HepG2 (cell line): ENCODE measurements around the gene TBC1D16. TPM values are rescaled to one million over a fixed set of nuclear protein-coding genes. Genes with fewer than 3 reads are reported as not detected.

ENCODE experiments used
- ARNT2 ChIP-seq: sonication (generic); formaldehyde crosslinking; IDR thresholded peaks from 2 replicates; pipeline ENCODE4 v1.8.0; 2022; ENCODE audit warnings: mild to moderate bottlenecking, low read depth, missing genetic modification reagents, moderate library complexity
- ELF4 ChIP-seq: sonication (generic); formaldehyde crosslinking; IDR thresholded peaks from 2 replicates; pipeline ENCODE4 v1.5.0; 2020; ENCODE audit warnings: missing genetic modification reagents, mild to moderate bottlenecking, moderate library complexity, borderline replicate concordance
- GATAD2A ChIP-seq: IDR thresholded peaks from 2 replicates; pipeline ENCODE4 v1.6.1; 2016
- HHEX ChIP-seq: IDR thresholded peaks from 2 replicates; pipeline ENCODE4 v1.6.1; 2016; ENCODE audit warnings: control low read depth
- ISL2 ChIP-seq: sonication (generic); formaldehyde crosslinking; IDR thresholded peaks from 2 replicates; pipeline ENCODE4 v1.5.0; 2020; ENCODE audit warnings: missing genetic modification reagents
- PITX1 ChIP-seq: sonication (generic); formaldehyde crosslinking; IDR thresholded peaks from 2 replicates; pipeline ENCODE4 v1.5.1; 2020; ENCODE audit warnings: mild to moderate bottlenecking, missing genetic modification reagents
- POLR2AphosphoS2 ChIP-seq: IDR thresholded peaks from 2 replicates; pipeline ENCODE4 v1.6.1; 2011; ENCODE audit warnings: low read depth, low read length, improper control_type of control experiment
- PRPF4 ChIP-seq: fragments of 200-400 bp; formaldehyde crosslinking; IDR thresholded peaks from 2 replicates; pipeline ENCODE4 v1.6.1; 2016; ENCODE audit warnings: low read length, low read depth; ENCODE audit not compliant: poor library complexity, severe bottlenecking
- RBAK ChIP-seq: sonication (generic); formaldehyde crosslinking; IDR thresholded peaks from 2 replicates; pipeline ENCODE4 v1.5.1; 2020; ENCODE audit warnings: mild to moderate bottlenecking, missing genetic modification reagents
- REXO4 ChIP-seq: sonication (generic); formaldehyde crosslinking; IDR thresholded peaks from 2 replicates; pipeline ENCODE4 v1.8.0; 2022; ENCODE audit warnings: missing genetic modification reagents, mild to moderate bottlenecking, borderline replicate concordance
- SAFB2 ChIP-seq: sonication (generic); formaldehyde crosslinking; IDR thresholded peaks from 2 replicates; pipeline ENCODE4 v1.5.1; 2020; ENCODE audit warnings: missing genetic modification reagents, low read depth, mild to moderate bottlenecking, borderline replicate concordance
- SIN3A ChIP-seq: IDR thresholded peaks from 2 replicates; pipeline ENCODE4 v1.6.1; 2011; ENCODE audit warnings: low read depth, mild to moderate bottlenecking, control low read depth, low read length, borderline replicate concordance
- SIX4 ChIP-seq: sonication (generic); formaldehyde crosslinking; IDR thresholded peaks from 2 replicates; pipeline ENCODE4 v1.4.0; 2020; ENCODE audit warnings: missing genetic modification reagents
- TEAD2 ChIP-seq: sonication (generic); formaldehyde crosslinking; IDR thresholded peaks from 2 replicates; pipeline ENCODE4 v1.9.0; 2021; ENCODE audit warnings: missing genetic modification reagents
- ZC3H4 ChIP-seq: sonication (generic); formaldehyde crosslinking; IDR thresholded peaks from 2 replicates; pipeline ENCODE4 v1.4.0; 2020; ENCODE audit warnings: missing genetic modification reagents, borderline replicate concordance
- ZNF180 ChIP-seq: sonication (generic); formaldehyde crosslinking; IDR thresholded peaks from 2 replicates; pipeline ENCODE4 v1.4.0; 2020; ENCODE audit warnings: low read depth, missing genetic modification reagents, borderline replicate concordance
- ZNF501 ChIP-seq: sonication (generic); formaldehyde crosslinking; IDR thresholded peaks from 2 replicates; pipeline ENCODE4 v1.5.1; 2020; ENCODE audit warnings: mild to moderate bottlenecking, moderate library complexity, missing genetic modification reagents
- ZNF724P ChIP-seq: sonication (generic); formaldehyde crosslinking; IDR thresholded peaks from 2 replicates; pipeline ENCODE4 v1.8.0; 2022; ENCODE audit warnings: missing genetic modification reagents, borderline replicate concordance
- polyA plus RNA-seq, 8 experiments: library from polyadenylated mRNA; depleted of rRNA in 3 of 8; stranded (reverse) in 7 of 8; unstranded in 1 of 8; fragments of >200 nt; fragmentation: Illumina TruSeq in 4 of 8; extraction: Trizol in 4 of 8; gene quantifications; 2 replicates each; pipeline versions ENCODE4 v1.2.1 to v1.2.3, GENCODE V29; 2011 to 2016; ENCODE audit warnings: low read depth in 4 of 8, missing spikeins in 1 of 8, mixed read lengths in 1 of 8; ENCODE audit not compliant: insufficient read depth in 1 of 8
- total RNA-seq, 5 experiments: library from RNA; depleted of rRNA; stranded (reverse); fragments of >200 nt; fragmentation: Illumina TruSeq; extraction: Trizol; gene quantifications; 2 replicates each; pipeline ENCODE4 v1.2.3, GENCODE V29; 2016; ENCODE audit warnings: low read depth in 1 of 5
- TF ChIP-seq, protein P1 (sequence below): sonication (generic); formaldehyde crosslinking; IDR thresholded peaks from 2 replicates; pipeline ENCODE4 v1.8.1; 2023; ENCODE audit warnings: mild to moderate bottlenecking, moderate library complexity, missing genetic modification reagents
- TF ChIP-seq, protein P2 (sequence below): sonication (generic); formaldehyde crosslinking; conservative IDR thresholded peaks from 2 replicates; pipeline ENCODE4 v1.8.1; 2023; ENCODE audit warnings: missing genetic modification reagents
- TF ChIP-seq, protein P3 (sequence below): IDR thresholded peaks from 2 replicates; pipeline ENCODE4 v1.6.1; 2016; ENCODE audit warnings: missing compliant biosample characterization, missing genetic modification reagents, borderline replicate concordance
- TF ChIP-seq, protein P4 (sequence below): sonication (generic); formaldehyde crosslinking; conservative IDR thresholded peaks from 2 replicates; pipeline ENCODE4 v1.8.0; 2022; ENCODE audit warnings: low read depth, missing genetic modification reagents
- TF ChIP-seq, protein P5 (sequence below): sonication (generic); formaldehyde crosslinking; IDR thresholded peaks from 2 replicates; pipeline ENCODE4 v1.5.0; 2020; ENCODE audit warnings: missing genetic modification reagents

The TBC1D16 gene
- total and polyA plus RNA-seq, 2 of the 13 experiments (the other 11 are each of a cell fraction or from before 2014, with no cell fraction given), result 14.9 to 24.9 TPM

DNA sequence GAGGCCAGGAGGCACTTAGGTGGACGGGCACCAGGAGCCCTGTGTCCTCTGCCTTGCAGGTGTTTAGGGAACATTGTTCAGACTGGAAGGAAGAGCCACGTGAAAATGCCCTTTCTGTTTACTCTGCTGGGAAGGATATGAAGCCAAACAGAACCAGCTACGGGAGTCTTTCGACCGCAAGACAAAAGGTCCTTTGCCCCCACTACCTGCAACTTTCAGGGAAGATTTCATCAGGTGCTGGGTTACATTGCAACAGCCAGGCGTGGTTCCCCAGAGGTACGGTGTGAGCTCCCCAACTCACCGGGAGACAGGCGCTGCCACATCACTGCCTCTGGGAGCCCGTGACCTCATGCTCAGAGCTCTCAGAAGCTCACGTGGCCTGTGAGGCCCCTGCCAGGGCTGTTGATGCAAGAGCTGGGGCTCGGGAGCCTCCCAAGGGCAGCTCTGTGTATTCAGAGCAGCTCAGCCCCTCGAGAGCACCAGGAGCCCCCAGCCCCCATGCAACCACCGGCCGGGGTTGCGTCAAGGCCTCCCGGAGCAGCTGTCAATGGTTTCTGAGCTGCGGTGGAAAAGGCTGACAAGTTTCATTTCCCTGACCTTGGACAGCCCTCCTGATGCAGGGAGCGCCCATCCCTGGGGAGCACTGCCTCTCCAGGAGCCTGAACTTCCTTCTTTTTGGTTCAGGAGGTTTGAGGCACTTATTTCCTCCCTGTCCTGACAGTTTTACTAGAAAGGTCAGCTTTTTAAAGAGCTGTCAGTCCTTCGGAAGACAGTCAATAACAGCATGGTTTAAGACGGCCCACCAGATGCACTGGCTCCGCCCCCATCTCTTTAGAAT, 42.1 kb downstream of the TBC1D16 start (continued):
- TF ChIP-seq HHEX (CRISPR knock-in tag), result no peak
- peak; percentile 99 for TF ChIP-seq GATAD2A
- TF ChIP-seq POLR2AphosphoS2, result peak; percentile 80; the same call in 1 of the 2 replicates
- TF ChIP-seq SAFB2 (CRISPR knock-in tag), result no peak
- no peak for TF ChIP-seq PRPF4
- no peak for TF ChIP-seq REXO4 (CRISPR knock-in tag)
- TF ChIP-seq ZC3H4 (CRISPR knock-in tag), result no peak
- TF ChIP-seq, protein P1, sequence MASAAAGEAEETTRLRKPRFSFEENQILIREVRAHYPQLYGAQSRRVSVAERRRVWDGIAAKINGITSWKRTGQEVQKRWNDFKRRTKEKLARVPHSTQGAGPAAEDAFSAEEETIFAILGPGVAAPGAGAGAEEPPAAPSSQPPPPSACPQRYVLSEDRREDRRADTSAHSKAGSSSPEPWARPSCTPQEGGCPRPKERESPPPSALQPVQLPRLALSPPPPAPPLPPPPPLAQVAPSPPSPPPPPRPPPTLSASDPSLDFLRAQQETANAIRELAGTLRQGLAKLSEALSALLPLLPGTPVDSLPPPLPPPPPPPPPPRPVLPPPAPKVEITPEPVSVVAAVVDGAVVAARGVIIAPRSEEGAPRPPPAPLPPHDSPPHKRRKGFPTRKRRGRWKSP (CRISPR knock-in tag), result peak; percentile 98
- TF ChIP-seq SIN3A, result peak; percentile 82
- peak; percentile 94 for TF ChIP-seq SIX4 (CRISPR knock-in tag)
- TF ChIP-seq, protein P2, sequence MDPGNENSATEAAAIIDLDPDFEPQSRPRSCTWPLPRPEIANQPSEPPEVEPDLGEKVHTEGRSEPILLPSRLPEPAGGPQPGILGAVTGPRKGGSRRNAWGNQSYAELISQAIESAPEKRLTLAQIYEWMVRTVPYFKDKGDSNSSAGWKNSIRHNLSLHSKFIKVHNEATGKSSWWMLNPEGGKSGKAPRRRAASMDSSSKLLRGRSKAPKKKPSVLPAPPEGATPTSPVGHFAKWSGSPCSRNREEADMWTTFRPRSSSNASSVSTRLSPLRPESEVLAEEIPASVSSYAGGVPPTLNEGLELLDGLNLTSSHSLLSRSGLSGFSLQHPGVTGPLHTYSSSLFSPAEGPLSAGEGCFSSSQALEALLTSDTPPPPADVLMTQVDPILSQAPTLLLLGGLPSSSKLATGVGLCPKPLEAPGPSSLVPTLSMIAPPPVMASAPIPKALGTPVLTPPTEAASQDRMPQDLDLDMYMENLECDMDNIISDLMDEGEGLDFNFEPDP (CRISPR knock-in tag), result no peak
- TF ChIP-seq ARNT2, result peak; percentile 97
- TF ChIP-seq ZNF180 (CRISPR knock-in tag), result no peak
- TF ChIP-seq RBAK (CRISPR knock-in tag), result peak; percentile 82
- TF ChIP-seq PITX1 (CRISPR knock-in tag), result peak; percentile 97
- peak; percentile 95 for TF ChIP-seq ISL2 (CRISPR knock-in tag)
- TF ChIP-seq ZNF724P (CRISPR knock-in tag), result peak; percentile 75
- TF ChIP-seq, protein P3, sequence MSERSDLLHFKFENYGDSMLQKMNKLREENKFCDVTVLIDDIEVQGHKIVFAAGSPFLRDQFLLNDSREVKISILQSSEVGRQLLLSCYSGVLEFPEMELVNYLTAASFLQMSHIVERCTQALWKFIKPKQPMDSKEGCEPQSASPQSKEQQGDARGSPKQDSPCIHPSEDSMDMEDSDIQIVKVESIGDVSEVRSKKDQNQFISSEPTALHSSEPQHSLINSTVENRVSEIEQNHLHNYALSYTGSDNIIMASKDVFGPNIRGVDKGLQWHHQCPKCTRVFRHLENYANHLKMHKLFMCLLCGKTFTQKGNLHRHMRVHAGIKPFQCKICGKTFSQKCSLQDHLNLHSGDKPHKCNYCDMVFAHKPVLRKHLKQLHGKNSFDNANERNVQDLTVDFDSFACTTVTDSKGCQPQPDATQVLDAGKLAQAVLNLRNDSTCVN (CRISPR knock-in tag), result peak; percentile 75
- peak; percentile 75 for TF ChIP-seq ZNF501 (CRISPR knock-in tag)
- TF ChIP-seq ELF4, result no peak
- TF ChIP-seq TEAD2 (CRISPR knock-in tag), result 0 out of 2 replicates have a peak, but pooled peaks have one; percentile 25
- TF ChIP-seq, protein P4, sequence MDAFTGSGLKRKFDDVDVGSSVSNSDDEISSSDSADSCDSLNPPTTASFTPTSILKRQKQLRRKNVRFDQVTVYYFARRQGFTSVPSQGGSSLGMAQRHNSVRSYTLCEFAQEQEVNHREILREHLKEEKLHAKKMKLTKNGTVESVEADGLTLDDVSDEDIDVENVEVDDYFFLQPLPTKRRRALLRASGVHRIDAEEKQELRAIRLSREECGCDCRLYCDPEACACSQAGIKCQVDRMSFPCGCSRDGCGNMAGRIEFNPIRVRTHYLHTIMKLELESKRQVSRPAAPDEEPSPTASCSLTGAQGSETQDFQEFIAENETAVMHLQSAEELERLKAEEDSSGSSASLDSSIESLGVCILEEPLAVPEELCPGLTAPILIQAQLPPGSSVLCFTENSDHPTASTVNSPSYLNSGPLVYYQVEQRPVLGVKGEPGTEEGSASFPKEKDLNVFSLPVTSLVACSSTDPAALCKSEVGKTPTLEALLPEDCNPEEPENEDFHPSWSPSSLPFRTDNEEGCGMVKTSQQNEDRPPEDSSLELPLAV, result no peak
- TF ChIP-seq, protein P5, sequence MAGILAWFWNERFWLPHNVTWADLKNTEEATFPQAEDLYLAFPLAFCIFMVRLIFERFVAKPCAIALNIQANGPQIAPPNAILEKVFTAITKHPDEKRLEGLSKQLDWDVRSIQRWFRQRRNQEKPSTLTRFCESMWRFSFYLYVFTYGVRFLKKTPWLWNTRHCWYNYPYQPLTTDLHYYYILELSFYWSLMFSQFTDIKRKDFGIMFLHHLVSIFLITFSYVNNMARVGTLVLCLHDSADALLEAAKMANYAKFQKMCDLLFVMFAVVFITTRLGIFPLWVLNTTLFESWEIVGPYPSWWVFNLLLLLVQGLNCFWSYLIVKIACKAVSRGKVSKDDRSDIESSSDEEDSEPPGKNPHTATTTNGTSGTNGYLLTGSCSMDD (CRISPR knock-in tag), result no peak; the same call in 1 of the 2 replicates
